ENCODE results near the gene PKP3. TPM values are rescaled to one million over a fixed set of nuclear protein-coding genes. Genes with fewer than 3 reads are reported as not detected.

PKP3 gene
- polyA plus RNA-seq, 3 donors: 1.0 to 15.4 (median 3.4) TPM

DNA sequence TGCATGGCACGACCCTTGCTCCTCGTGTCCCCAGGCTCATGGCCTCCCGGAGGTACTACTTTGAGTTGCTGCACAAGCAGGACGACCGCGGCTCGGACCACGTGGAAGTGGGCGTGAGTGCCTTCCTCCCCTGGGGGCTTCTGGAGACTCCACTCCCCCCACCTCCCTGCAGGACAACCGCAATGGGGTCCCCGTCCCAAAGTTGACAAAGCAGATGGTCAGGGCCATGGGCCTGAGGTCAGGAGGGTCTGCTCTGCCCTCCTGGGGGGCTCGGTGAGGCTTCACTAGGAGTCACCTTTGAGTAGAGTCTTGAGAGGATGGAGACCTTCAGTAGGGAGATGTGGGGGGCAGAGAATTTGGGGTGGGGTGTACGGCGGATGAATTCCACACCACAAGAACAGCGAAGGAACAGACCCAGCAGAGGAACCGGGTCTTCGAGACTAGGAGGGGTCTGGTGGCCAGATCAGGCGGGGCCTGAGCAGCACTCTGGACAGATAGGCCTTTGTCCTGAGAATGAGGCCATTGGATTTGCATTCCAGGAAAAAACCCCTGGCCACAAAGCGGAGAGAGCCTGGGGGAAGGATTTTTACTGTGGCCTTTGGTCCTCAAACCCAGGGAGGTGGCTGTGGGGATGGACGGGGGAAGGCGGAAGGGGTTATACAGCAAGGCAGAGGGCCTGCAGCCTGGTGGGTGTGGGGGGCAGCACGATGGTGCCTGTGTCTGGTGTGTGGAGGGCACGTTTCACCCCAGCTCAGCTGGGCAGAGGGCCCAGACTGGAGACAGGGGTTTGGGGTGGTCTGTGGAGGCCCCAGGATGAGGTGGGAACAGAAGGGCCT, 20.1 kb upstream of the PKP3 start:
- WGBS, 3 donors: 82 to 92% (median 86%) methylated on average over 23 of the region's 23 CpGs
- H3K27ac ChIP-seq (ENCODE audit: low read depth, low read length): no peak overlapping the region

GRCh38 chr11:375065-376025, 18.7 kb upstream of the PKP3 start:
- no peak overlapping the region for H3K27ac ChIP-seq (ENCODE audit: low read depth, low read length)
- 81 to 95% (median 93%) methylated on average over 40 to 41 of the region's 41 CpGs for WGBS, 3 donors

DNA sequence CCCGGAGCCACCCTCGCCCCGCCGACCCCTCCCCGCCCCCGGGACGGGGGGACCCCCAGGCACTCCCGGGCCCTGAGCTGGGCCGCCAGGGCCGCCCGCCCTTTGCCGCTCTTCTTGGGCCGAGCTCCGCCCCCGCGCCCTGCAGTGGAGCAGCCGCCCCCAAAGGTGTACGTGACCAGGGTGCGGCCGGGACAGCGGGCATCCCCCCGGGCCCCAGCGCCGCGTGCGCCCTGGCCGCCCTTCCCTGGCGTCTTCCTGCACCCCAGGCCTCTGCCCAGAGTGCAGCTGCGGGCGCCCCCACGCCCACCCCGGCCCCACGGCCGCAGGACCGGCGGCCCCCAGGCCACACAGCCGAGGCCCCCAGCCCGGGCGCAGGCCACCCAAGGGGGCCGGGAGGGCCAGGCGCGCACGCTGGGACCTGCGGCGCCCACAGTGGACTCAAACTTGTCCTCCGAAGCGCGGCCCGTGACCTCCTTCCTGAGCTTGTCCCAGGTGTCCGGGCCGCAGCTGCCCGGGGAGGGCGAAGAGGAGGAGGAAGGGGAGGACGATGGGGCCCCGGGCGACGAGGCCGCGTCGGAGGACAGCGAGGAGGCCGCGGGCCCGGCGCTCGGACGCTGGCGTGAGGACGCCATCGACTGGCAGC, 17.4 kb upstream of the PKP3 start:
- no peak overlapping the region for H3K27ac ChIP-seq (ENCODE audit: low read depth, low read length)
- WGBS, 3 donors: 91 to 96% (median 96%) methylated on average over 42 to 70 of the region's 70 CpGs

- WGBS, 3 donors: 86 to 88% (median 88%) methylated on average over 36 to 44 of the region's 44 CpGs
- H3K27ac ChIP-seq (ENCODE audit: low read depth, low read length): no peak overlapping the region
These were observed 16.7 kb upstream of the PKP3 start for GRCh38 chr11:377174-377865.

DNA sequence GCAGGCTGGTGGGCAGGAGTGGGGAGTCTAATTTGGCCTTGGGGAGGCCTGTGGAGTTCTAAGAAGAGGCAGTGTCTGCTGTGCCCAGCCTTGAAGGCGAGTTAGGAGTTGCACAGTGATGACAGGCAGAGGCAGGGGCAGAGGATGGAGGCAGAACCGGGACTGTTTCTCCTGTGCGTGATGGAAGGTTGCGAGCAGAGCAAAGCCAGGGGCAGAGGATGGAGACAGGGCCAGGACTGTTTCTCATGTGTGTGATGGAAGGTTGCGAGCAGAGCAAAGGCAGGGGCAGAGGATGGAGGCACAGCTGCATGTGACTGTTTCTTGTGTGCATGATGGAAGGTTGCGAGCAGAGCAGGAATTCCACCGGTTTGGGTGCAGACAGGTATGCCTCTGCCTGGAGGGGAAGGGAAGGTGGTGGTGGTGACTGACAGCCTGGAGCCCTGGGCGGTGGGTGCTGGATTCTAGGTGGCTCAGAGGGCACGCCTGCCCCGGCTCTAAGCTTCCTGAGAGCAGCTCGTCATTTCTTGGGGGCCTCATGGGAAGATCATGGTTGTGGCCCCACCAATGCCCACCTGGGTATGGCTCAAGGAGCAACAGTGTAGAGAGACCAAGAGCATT, 16.0 kb upstream of the PKP3 start:
- 72 to 86% (median 83%) methylated on average over 11 of the region's 11 CpGs for WGBS, 3 donors
- no peak overlapping the region for H3K27ac ChIP-seq (ENCODE audit: low read depth, low read length)

GRCh38 chr11:379205-380094, 14.6 kb upstream of the PKP3 start:
- H3K27ac ChIP-seq (ENCODE audit: low read depth, low read length): no peak overlapping the region
- WGBS, 3 donors: 88 to 93% (median 89%) methylated on average over 86 to 87 of the region's 87 CpGs

GRCh38 chr11:380095-380480, 13.9 kb upstream of the PKP3 start:
- no peak overlapping the region for H3K27ac ChIP-seq (ENCODE audit: low read depth, low read length)
- WGBS, 3 donors: 93 to 95% (median 93%) methylated on average over 35 of the region's 35 CpGs

- 89 to 96% (median 92%) methylated on average over 23 of the region's 23 CpGs for WGBS, 3 donors
These were observed 13.5 kb upstream of the PKP3 start for GRCh38 chr11:380491-380890.

GRCh38 chr11:380996-381395, 13.0 kb upstream of the PKP3 start:
- no peak overlapping the region for H3K27ac ChIP-seq (ENCODE audit: low read depth, low read length)
- 91 to 94% (median 92%) methylated on average over 8 to 14 of the region's 14 CpGs for WGBS, 3 donors

More at GRCh38 chr11:380491-380890, 13.5 kb upstream of the PKP3 start:
- no peak overlapping the region for H3K27ac ChIP-seq (ENCODE audit: low read depth, low read length)

- H3K27ac ChIP-seq (ENCODE audit: low read depth, low read length): no peak overlapping the region
- 74 to 77% (median 77%) methylated on average over 28 to 30 of the region's 35 CpGs for WGBS, 3 donors
These were observed 12.4 kb upstream of the PKP3 start for GRCh38 chr11:381501-382072.

GRCh38 chr11:382081-382629, 11.9 kb upstream of the PKP3 start:
- H3K27ac ChIP-seq (ENCODE audit: low read depth, low read length): no peak overlapping the region
- WGBS, 3 donors: 48 to 73% (median 58%) methylated on average over 11 of the region's 11 CpGs

GRCh38 chr11:383431-383830, 10.6 kb upstream of the PKP3 start:
- 86 to 91% (median 87%) methylated on average over 14 of the region's 14 CpGs for WGBS, 3 donors
- H3K27ac ChIP-seq (ENCODE audit: low read depth, low read length): no peak overlapping the region

- no peak overlapping the region for H3K27ac ChIP-seq (ENCODE audit: low read depth, low read length)
- WGBS, 3 donors: 89 to 92% (median 90%) methylated on average over 10 to 16 of the region's 16 CpGs
These were observed 9.5 kb upstream of the PKP3 start for GRCh38 chr11:384511-384910.

GRCh38 chr11:385594-386351, 8.2 kb upstream of the PKP3 start:
- 91 to 97% (median 96%) methylated on average over 18 to 19 of the region's 19 CpGs for WGBS, 3 donors
- no peak overlapping the region for H3K27ac ChIP-seq (ENCODE audit: low read depth, low read length)

- WGBS, 3 donors: 87 to 98% (median 93%) methylated on average over 6 of the region's 6 CpGs
- no peak overlapping the region for H3K27ac ChIP-seq (ENCODE audit: low read depth, low read length)
These were observed 7.5 kb upstream of the PKP3 start for GRCh38 chr11:386483-386882.
